Central memory CD8-positive, alpha-beta T cell (primary cell): ENCODE data around the gene ALK.

ENCODE experiments used
- ATAC-seq: fragments of 150-1000 bp; cut with Tn5 transposase; replicated peaks from 2 replicates; pipeline ENCODE4 v1.10.0; 2022; ENCODE audit warnings: mild to moderate bottlenecking, moderate FRiP score, moderate number of reproducible peaks; ENCODE audit not compliant: poor library complexity, severe bottlenecking; ENCODE audit errors: extremely low read depth
- DNase-seq, 2 donors: peaks; one replicate each; pipeline ENCODE4 v3.0.0; 2021; ENCODE audit warnings: low spot score in 2 of 2
- H3K27ac Mint-ChIP-seq: one replicate; pipeline ENCODE4 v1.8.0; 2022; ENCODE audit warnings: low read depth, mild to moderate bottlenecking, moderate library complexity, mixed read lengths
- H3K27me3 Mint-ChIP-seq: one replicate; pipeline ENCODE4 v1.8.0; 2022; ENCODE audit warnings: mixed read lengths
- H3K36me3 Mint-ChIP-seq: one replicate; pipeline ENCODE4 v1.8.0; 2022; ENCODE audit warnings: mild to moderate bottlenecking, moderate library complexity, mixed read lengths; ENCODE audit not compliant: insufficient read depth
- H3K4me1 Mint-ChIP-seq: one replicate; pipeline ENCODE4 v1.8.0; 2022; ENCODE audit warnings: mixed read lengths
- H3K4me3 Mint-ChIP-seq: one replicate; pipeline ENCODE4 v1.8.0; 2022; ENCODE audit warnings: mild to moderate bottlenecking, moderate library complexity, mixed read lengths
- H3K9me3 Mint-ChIP-seq: one replicate; pipeline ENCODE4 v1.8.0; 2022; ENCODE audit warnings: mixed read lengths

The ALK gene

GRCh38 chr2:29459445-29460179 lies 461.8 kb downstream of the ALK start:
- H3K27ac Mint-ChIP-seq: no peak overlapping the region
- no peak for DNase-seq
- H3K36me3 Mint-ChIP-seq: no peaks in the 10 kb centered on the region
- no peaks in the 10 kb centered on the region for H3K4me1 Mint-ChIP-seq
- ATAC-seq: no peak
- H3K27me3 Mint-ChIP-seq: peaks cover 41% of the 10 kb centered on the region
- no peaks in the 10 kb centered on the region for H3K9me3 Mint-ChIP-seq
- no peak overlapping the region for H3K4me3 Mint-ChIP-seq

- ATAC-seq (no peak), DNase-seq (no peak)
- Mint-ChIP-seq H3K4me3 (no peak overlapping the region), H3K27ac (no peak overlapping the region), H3K27me3 (peaks cover 27% of the 10 kb centered on the region), H3K4me1 (no peaks in the 10 kb centered on the region), H3K9me3 (no peaks in the 10 kb centered on the region), H3K36me3 (no peaks in the 10 kb centered on the region)
Measured at GRCh38 chr2:29456429-29456828, 465.0 kb downstream of the ALK start.

- Mint-ChIP-seq H3K27ac (no peak overlapping the region), H3K36me3 (no peaks in the 10 kb centered on the region), H3K27me3 (peaks cover 27% of the 10 kb centered on the region), H3K4me1 (no peaks in the 10 kb centered on the region), H3K9me3 (no peaks in the 10 kb centered on the region), H3K4me3 (no peak overlapping the region)
- ATAC-seq (no peak), DNase-seq (no peak)
Measured at GRCh38 chr2:29455200-29455860, 466.1 kb downstream of the ALK start.

- Mint-ChIP-seq H3K36me3 (no peaks in the 10 kb centered on the region), H3K4me3 (no peak overlapping the region), H3K9me3 (no peaks in the 10 kb centered on the region), H3K27ac (no peak overlapping the region), H3K4me1 (no peaks in the 10 kb centered on the region), H3K27me3 (peaks cover 25% of the 10 kb centered on the region)
- ATAC-seq (no peak), DNase-seq (no peak)
Measured at GRCh38 chr2:29452036-29452435, 469.4 kb downstream of the ALK start.

GRCh38 chr2:29450596-29451222 lies 470.7 kb downstream of the ALK start:
- Mint-ChIP-seq H3K36me3 (no peaks in the 10 kb centered on the region), H3K4me1 (no peaks in the 10 kb centered on the region), H3K9me3 (no peaks in the 10 kb centered on the region), H3K27me3 (peaks cover 34% of the 10 kb centered on the region), H3K27ac (no peak overlapping the region), H3K4me3 (no peak overlapping the region)
- DNase-seq (no peak), ATAC-seq (no peak)

DNA sequence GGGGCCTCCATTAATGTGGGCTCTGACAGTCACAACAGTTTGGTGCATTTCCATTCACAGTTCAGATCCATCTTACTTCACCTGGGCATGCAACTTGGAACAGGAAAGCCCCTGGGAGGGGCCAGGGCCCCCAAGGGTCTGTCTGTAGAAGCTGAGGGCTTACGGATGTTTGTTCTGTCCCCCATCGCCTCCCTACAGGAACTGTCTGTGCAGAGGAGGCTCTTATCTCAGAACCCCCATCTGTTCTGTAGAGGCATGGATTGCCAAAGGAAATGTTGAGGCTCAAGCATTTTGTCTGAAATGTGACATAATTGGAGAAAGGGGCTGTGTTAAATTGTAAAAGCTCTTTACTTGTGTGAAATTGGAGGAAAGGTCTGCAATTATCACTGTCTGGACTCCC lies 471.9 kb downstream of the ALK start:
- Mint-ChIP-seq H3K27me3 (peaks cover 44% of the 10 kb centered on the region), H3K4me1 (no peaks in the 10 kb centered on the region)

GRCh38 chr2:29448096-29448688 lies 473.2 kb downstream of the ALK start:
- no peak overlapping the region for H3K4me3 Mint-ChIP-seq
- ATAC-seq (no peak), DNase-seq (no peak)
- H3K27me3 Mint-ChIP-seq: peaks cover 57% of the 10 kb centered on the region
- H3K27ac Mint-ChIP-seq: no peak overlapping the region
- no peaks in the 10 kb centered on the region for H3K9me3 Mint-ChIP-seq
- no peaks in the 10 kb centered on the region for H3K4me1 Mint-ChIP-seq
- H3K36me3 Mint-ChIP-seq: no peaks in the 10 kb centered on the region

More for the DNA sequence above, 471.9 kb downstream of the ALK start:
- Mint-ChIP-seq H3K36me3 (no peaks in the 10 kb centered on the region), H3K9me3 (no peaks in the 10 kb centered on the region), H3K27ac (no peak overlapping the region), H3K4me3 (no peak overlapping the region)
- ATAC-seq (no peak), DNase-seq (no peak)

DNA sequence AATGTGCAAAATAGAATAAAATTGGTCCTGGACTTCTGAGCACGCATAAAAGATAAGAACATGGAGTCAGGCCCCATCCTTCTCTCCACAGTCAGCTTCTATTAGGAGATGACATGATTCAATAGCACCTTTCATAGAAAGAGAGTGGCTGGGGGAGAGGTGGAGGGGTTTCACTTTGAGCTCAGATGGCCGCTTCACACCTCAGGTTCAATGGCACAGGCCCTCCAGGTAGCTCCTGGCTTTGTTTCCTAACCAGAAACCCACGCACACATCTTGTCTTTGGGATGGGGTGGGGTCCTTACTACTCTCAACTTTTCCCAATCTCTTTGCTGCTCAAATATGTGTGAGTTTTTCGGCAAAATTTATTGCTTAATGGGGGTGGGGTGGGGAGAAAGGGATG lies 473.9 kb downstream of the ALK start:
- no peak for ATAC-seq
- no peak overlapping the region for H3K4me3 Mint-ChIP-seq
- H3K27me3 Mint-ChIP-seq: peaks cover 61% of the 10 kb centered on the region
- H3K27ac Mint-ChIP-seq: no peak overlapping the region
- H3K9me3 Mint-ChIP-seq: no peaks in the 10 kb centered on the region
- H3K36me3 Mint-ChIP-seq: no peaks in the 10 kb centered on the region
- H3K4me1 Mint-ChIP-seq: no peaks in the 10 kb centered on the region
- no peak for DNase-seq

DNA sequence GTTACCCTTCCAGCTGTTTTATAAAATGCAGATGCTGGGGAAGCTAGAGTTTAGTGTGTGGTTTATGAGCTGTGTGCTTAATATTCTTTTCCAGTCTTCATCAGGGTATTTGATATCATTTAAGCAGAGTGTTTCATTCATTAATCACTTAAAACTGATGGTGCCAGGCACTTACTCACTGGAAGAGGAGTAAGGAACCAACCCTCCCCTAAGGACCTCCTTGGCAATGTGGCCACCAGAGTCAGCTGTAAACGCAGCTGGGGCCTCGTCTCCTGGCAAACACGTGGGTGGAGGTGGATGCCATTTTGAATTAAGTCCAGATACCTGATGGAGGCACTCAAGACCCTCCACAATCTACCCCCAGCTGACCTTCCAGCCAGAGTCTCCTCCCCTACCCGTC lies 474.5 kb downstream of the ALK start:
- ATAC-seq: no peak

GRCh38 chr2:29444150-29444549 lies 477.2 kb downstream of the ALK start:
- peaks cover 2% of the 10 kb centered on the region for H3K36me3 Mint-ChIP-seq

More for the DNA sequence above, 474.5 kb downstream of the ALK start:
- Mint-ChIP-seq H3K4me3 (no peak overlapping the region), H3K27me3 (peaks cover 61% of the 10 kb centered on the region), H3K9me3 (no peaks in the 10 kb centered on the region), H3K4me1 (no peaks in the 10 kb centered on the region), H3K36me3 (peaks cover 1% of the 10 kb centered on the region), H3K27ac (no peak overlapping the region)
- no peak for DNase-seq

GRCh38 chr2:29443627-29444026 lies 477.8 kb downstream of the ALK start:
- Mint-ChIP-seq H3K36me3 (peaks cover 2% of the 10 kb centered on the region), H3K9me3 (no peaks in the 10 kb centered on the region), H3K4me3 (no peak overlapping the region), H3K4me1 (no peaks in the 10 kb centered on the region), H3K27me3 (peaks cover 67% of the 10 kb centered on the region), H3K27ac (no peak overlapping the region)
- no peak for DNase-seq
- no peak for ATAC-seq

More at GRCh38 chr2:29444150-29444549, 477.2 kb downstream of the ALK start:
- H3K9me3 Mint-ChIP-seq: no peaks in the 10 kb centered on the region
- DNase-seq: no peak
- H3K4me1 Mint-ChIP-seq: no peaks in the 10 kb centered on the region
- H3K27ac Mint-ChIP-seq: no peak overlapping the region
- peaks cover 66% of the 10 kb centered on the region for H3K27me3 Mint-ChIP-seq
- H3K4me3 Mint-ChIP-seq: no peak overlapping the region
- ATAC-seq: no peak

DNA sequence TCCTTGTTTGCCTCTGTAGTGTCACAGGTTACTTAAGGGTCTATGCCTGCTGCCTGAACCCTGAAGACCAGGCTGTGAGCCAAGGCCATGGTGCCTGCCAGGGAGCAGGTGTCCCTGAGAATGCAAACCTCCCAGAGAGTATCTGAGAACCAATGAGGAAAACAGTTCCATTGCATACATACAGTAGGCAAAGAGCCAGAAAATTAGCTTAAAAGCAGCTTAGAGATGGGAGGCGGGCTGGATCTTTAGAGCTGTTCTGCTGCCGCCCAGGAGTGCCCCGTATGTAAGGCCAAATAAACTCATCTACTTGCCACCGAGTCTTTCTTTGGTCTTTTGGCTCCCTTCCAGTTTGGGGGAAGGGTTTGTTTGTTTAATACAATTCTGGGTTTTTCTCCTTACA lies 478.2 kb downstream of the ALK start:
- ATAC-seq: no peak
- Mint-ChIP-seq H3K4me3 (no peak overlapping the region), H3K27ac (no peak overlapping the region), H3K9me3 (no peaks in the 10 kb centered on the region), H3K36me3 (peaks cover 2% of the 10 kb centered on the region), H3K4me1 (no peaks in the 10 kb centered on the region), H3K27me3 (peaks cover 67% of the 10 kb centered on the region)
- no peak for DNase-seq
